ENCODE measurements around the gene TNNI3K. TPM values are rescaled to one million over a fixed set of nuclear protein-coding genes. Genes with fewer than 3 reads are reported as not detected.

TNNI3K gene
- total RNA-seq, 1 donor from 2014 or later, result 0.13 TPM

DNA sequence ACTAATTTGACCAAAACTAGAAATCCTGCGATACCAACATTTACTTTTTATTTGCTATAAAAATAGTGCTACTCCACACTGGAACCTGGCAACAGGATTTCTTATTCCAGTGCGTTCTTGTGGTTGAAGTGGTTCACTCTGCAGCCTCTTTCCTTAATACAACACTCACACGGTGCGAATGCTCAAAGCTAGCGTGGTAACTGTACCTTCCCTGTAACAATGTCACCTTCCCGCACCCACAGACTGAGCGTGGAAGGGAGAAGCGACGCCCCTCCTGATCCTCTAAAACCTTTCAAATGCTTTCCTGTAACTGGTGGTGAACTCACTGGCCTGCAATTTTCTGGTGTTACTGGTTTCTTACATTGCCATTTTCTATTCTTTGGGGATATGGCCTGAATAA, 145.1 kb downstream of the TNNI3K start:
- no peak for DNase-seq (ENCODE audit: low read depth in 2 of 2)

DNA sequence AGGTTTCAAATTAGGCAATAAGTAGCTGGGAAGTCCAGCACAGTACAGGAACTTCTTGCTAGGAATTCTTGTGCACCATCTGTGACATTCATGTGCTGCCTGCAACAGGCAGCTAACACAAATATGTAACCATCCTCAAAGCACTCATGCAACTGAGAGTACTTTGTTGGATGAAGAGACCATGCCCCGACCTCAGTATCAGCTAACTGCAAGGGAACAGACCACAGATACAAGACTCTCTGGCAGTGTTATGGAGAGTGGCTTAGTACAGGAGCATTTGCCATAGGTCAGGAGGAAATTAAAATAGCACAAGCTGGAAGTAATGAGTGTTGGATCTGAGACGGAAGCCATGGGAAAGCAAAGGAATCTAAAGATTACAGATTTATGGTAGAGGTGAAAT, 153.7 kb downstream of the TNNI3K start:
- DNase-seq (ENCODE audit: low read depth in 2 of 2), result no peak

DNA sequence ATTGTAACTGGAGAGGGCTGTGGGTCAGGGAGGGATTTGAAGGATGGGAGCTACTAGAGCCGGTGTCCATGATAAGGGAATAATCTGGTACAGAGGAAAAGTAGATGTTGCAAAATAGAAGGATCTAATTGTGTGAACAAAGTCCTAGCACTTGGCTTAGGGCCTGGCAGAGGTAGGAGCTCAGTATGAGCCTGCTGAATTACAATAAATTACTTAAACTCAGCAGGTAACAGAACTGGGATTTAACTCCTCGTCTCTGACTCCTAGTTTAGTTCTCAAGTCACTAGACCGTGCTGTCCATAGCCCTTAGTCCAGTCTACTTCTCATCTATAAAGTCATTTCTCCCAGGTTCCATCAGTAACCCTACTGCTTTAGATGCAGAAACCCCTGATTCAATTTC, 157.0 kb downstream of the TNNI3K start:
- no peak for DNase-seq (ENCODE audit: low read depth in 2 of 2)

DNA sequence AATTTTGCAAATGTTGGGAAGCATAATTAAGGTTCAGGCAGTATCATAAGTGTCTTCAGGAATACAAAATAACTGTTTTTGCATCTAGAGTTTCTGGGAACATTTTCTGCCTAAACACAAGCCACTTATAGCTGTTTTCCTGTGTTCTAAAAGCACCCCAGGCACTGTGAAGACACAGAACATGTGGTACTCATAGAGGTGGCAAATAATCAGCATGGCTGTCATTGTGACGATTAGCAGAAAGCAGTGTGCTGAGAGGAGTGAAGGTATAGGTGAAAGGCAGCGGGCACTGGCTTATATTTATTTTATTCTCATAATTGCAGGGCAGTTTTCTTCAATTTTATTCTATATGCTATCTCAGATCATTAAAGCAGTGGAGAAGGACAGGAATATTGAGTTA, 157.7 kb downstream of the TNNI3K start:
- DNase-seq (ENCODE audit: low read depth in 2 of 2), result no peak

DNA sequence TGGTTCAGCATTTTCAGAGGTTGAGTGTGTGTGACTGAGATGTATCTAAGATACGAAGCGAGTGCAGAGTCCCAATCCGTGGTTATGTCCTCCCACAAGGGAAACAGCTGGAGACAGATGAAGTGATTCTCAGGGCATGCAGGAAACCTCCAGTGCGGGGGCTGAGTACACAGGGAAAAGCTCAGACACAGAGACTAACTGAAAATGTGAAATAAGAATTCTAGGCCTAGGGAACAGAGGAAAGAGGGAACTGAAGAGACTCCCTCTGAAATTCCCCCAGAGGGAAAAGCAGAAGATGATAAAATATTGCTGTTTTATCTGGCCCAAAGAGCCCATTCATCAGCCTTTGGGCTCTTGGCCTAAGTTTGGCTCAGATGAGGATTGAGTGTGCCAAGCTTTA, 160.4 kb downstream of the TNNI3K start:
- no peak for DNase-seq (ENCODE audit: low read depth in 2 of 2)

DNA sequence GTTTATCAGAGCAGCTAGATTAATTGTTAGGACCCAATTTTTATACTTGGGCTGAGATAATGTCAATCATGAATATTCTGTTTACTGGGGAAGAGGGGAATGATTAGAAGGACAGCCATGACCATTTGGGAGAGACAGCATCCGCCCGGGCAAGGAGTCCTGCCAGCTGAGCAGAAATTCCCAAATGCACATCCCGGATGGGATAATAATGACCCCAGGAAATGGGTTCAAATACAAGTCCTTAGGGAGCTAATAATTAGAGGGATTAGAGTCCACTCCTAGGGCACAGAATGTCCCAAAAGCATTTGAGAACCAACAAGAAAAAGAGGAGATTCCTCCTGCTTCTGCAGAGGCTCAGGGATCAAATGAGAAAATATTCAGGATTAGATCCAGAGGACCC, 161.3 kb downstream of the TNNI3K start:
- DNase-seq (ENCODE audit: low read depth in 2 of 2), result no peak

DNA sequence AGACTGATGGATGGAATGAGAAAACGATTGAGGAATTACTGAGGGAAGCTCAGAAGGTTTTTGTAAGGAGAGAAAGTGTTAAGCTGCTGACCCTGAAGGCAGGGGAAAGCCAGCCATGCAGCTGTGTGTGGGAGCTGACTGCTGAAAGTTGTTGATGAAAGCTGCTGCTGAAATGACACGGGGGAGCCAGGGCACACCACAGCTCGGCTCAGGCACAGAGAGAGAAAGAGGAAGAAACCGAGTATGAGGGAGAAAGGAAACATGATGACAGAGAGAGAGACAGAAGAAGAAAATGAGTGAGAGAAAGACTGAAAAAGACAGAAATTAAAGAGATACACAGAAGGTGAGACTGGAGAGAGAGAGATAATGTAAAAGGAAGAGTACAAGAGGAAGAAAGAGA, 161.7 kb downstream of the TNNI3K start:
- DNase-seq (ENCODE audit: low read depth in 2 of 2), result no peak

DNA sequence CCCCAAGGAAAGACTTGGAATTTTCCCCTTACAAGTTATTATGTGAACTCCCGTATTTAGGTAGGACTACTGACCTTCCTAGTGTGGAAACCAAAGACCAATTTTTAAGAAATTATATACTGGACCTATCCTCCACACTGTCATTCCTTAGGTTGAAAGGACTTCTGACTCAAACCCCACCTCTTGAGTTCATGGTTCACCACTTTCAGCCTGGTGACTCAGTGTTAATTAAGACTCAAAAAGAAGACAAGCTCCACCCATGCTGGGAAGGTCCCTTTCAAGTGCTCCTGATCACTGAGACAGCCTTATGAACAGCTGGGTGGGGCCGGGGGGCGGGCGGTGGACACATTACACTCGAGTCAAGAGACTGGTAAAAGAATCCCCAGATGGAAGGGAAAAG, 164.1 kb downstream of the TNNI3K start:
- no peak for DNase-seq (ENCODE audit: low read depth in 2 of 2)

DNA sequence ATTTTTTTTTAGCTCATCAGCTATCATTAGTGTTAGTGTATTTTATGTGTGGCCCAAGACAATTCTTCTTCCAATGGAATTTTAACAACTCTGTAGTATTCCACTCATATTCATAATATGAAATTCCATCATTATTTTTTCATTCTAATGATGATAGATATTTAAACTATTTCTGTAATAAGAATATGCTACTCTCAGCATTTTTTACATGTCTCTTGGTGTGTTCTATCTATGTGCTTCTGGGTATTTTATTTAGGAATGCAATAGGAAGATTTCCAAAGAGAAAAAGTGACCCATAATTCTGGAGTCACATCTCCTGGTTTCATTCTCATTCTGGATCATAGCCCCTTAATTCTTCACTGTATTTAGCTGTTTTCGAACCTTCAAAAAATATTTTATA, 167.7 kb downstream of the TNNI3K start:
- no peak for DNase-seq (ENCODE audit: low read depth in 2 of 2)

DNA sequence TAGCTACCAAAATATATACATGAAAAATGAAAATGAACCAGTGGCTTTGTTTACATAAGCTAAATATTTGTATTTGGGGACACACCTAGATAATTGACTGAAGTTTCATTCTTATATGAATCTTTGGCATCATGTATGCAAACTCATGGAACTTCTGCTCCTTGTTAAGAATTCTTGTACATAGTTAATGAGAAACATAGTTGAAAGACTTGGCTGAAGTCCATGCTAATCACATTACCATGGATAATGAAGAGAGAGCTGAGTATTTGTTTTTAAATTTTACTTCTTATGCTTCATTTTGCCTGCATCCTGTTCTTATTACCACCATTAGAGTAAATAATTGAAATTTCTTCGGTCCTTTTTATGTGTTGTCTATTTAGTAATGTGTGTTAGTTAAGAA, 168.4 kb downstream of the TNNI3K start:
- DNase-seq (ENCODE audit: low read depth in 2 of 2), result no peak

DNA sequence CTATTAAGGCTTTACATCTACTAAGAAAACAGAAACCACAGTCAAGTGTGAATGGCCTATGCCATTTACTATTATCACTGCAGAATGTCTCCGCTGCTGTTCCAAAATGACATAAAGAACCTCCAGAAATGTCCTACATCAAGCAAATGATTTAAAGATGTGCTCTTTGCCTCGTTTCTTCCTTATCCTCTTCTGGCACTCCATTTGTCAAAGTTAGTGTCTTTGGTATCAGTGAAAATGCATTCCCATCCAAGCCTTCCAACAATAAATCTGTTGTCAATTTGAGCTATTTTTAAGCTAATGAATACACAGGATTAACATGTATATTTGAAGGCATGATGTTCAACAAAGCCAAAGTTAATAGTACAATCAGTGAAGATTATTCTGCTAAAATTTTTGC, 171.6 kb downstream of the TNNI3K start:
- DNase-seq (ENCODE audit: low read depth in 2 of 2), result no peak

DNA sequence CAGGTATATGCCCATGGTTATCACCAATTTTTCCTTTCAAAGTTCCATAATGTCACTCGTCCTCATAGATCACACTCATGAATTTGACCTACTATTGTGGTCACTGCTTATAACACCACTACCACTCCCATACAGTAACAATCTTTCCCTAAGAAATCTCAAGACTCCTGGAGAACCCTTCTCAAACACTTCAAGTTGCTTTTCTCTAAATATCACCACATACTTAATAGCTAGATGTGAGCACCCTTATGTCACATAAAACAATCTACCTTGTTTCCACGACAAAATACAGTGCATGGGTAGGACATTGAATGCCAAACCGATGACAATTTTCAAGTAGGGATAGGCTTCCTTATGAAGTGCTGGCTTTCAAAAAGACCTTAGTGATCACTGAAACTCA, 172.7 kb downstream of the TNNI3K start:
- DNase-seq (ENCODE audit: low read depth in 2 of 2), result no peak

DNA sequence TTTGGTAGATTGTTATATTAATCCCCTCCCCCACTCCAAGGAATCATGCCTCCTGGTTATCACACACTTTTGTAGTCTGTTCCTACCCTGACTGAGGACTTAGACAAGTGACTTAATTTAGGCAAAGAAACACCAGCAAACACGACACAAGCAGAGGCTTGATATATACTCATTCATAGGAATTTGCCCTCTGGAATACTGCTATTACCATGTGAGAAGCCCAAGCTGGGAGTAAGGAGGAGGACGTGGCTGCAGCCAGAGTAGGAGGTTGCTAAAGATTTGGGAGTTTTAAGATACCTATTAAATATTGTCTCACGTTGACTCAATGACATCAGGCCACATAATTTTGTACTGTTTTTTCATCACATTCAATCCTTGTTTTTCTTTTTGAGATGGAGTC, 177.1 kb downstream of the TNNI3K start:
- no peak for DNase-seq (ENCODE audit: low read depth in 2 of 2)

DNA sequence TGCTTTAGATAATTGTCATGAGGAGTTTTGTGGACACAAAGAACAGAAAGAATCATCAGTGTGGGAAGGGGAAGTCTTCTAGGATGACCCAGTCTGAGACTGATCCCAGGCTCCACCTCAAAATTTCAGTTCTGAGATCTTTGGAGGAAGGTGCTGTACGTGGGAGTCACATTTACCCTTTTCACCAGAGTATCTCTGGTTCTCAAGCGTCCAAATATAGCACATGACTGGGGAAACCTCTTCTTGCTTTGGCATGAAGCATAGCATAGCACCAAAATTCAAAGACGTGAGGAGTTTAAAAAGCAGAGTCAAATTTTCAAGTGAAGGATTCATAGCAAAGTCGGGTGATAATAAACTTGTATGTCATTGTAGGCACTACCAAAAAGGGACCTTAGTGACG, 180.7 kb downstream of the TNNI3K start:
- DNase-seq (ENCODE audit: low read depth in 2 of 2), result no peak

DNA sequence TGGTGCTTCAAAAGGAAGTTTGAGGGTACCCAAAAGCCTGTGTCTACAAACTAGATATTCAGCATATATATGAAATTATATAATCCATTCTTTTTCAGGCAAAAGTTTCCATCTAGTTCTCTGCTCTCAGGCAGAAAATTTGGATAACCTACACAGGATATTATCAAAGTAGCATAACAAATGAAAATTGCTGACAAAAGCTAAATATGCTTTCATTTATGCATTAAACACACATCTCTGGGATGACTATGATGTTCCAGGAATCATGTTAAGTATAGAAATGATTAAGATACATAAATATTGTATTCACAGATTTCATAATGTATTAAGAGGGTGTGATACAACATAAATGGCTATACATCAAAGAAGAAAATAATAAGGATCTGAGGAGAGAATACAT, 184.4 kb downstream of the TNNI3K start:
- DNase-seq (ENCODE audit: low read depth in 2 of 2), result no peak

DNA sequence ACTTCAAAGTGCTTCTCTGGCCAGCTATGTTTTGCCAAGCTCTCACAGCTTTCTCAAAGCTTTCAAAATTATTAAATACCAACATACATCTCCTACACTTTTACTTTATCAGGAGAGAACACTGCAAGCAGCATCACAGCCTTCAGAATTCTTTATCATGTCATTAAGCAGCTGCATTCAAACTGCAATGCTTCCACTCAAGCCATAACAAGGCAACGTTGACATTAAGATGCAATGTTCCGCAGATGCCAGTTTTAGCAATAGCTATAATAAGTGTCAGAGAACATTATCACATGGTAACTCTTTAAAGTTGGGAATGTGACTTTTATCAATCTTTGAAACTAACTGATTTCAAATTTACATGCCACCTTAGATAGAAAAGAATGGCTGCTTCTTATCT, 185.3 kb downstream of the TNNI3K start:
- no peak for DNase-seq (ENCODE audit: low read depth in 2 of 2)

DNA sequence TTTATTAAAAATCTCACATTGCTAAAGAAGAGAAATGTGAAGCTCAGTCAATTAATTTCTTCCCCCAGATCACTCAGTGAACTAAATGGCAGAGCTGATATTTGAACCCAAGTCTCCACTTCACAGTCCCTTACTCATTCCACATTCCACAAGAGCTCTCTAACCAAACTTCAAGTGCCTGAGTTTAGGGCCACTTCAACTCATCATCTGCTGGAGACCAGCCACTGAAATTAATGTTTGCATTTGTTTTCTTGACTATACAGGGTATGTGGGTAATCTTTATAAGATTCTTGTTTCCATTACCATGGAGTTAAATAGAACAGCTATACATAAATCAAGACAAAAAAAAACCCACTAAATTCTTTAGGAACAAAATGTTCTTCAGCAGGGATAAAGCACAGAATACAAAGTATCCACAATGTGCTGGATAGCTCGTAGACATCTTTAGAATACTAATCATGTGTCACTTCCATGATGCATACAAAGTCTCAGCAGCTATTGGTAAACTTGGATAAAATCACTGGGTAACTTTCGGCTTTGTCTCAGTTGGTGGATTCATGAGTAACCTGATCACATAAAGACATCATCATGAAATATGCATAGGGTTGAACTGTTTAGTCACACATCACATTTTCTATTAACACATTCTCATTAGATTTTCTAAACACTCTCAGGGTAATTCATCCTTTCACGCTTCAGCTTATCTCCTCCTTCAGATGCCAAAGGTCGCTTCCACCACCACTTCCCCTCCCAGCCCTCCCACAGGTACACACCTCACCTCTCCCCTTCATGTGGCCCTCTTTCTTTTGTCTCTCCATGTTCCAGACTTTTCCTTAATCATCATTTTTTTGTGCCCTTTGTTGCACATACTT, 187.5 kb downstream of the TNNI3K start:
- DNase-seq (ENCODE audit: low read depth in 2 of 2), result no peak

DNA sequence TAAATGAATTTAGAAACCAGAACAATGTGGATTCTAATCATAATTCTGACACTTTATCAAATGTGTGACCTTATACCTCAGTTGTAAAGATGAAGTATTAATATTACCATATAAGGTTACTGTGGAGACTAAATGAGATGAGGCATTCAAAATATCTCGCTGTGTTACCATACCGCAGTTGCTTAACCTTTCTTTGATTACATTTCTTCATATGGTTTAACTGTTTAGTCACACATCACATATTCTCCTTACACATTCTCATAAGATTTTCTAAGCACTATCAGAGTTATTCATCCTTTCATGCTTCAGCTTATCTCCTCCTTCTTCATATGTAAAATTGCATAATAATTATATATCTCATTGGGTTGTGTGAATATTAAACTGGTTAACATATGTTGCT, 188.3 kb downstream of the TNNI3K start:
- DNase-seq (ENCODE audit: low read depth in 2 of 2), result no peak

DNA sequence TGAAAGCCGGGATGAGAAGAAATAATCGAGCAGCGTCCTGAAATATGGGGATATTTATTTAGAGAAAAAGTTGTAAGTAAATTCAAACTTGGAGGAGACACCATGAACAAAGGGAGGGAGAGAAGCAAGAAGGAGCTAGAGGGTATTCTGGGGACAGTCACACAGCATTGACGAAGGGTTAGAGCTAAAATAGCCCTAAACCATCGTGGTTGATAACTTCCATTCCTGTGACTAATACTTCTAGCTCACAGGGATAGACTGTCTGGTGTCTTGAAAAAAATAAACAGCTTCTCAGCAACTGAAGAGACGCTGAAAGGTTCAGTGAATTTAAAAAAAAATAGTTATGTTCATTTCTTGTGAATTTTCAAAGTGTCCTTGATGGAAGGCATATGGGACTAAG, 190.5 kb downstream of the TNNI3K start:
- no peak for DNase-seq (ENCODE audit: low read depth in 2 of 2)

DNA sequence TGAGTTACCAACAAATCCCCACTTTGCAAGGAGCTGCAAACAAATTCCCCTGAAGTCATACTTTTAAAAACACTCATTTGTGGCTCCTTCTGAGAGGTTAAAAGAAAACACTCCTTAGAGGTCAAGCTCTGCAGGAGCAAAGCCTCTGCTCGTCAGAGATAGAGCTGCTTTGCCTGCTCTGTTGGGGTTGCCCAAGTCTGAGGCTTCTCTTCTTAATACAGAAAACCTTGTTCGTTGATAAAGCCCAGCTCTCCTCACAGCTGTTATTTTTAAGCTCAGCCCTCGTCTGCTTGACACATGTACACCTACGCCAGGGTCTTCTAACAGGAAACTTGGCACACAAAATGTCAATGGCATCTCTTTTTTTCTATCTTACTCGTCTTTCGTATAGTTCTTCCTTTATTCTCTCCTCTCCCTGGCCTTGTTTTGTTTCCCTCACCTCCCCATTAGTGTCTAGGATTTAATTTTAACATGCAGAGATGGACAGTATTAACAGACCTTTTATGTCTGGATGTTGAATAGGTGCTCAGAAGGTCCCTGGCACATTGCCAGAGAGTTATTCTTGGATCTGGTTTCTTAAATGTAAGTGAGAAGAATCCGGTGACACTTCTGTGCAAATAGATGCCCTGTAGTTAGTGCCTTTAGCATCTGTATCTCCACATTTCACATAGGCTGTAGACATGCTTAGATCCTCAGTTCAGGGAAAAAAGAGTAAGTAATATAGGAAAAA, 191.2 kb downstream of the TNNI3K start:
- DNase-seq (ENCODE audit: low read depth in 2 of 2), result no peak

DNA sequence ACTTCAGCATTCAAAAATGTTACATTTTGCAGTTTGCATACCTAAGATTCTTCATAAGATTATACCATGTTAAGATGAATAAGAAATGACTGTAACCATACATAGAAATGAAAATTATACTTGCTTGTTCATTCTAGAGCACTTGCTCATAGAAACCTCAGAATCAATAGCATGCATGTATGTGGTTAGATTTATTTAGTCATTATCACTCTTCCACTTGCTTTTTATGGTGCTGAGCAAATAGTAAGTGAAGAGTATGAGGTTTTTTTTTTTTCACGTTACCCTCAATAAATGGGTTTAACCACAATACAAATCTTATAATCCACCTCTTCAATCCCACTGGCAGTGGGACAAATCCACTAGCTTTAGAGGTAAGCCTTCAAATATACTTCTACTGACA, 192.5 kb downstream of the TNNI3K start:
- no peak for DNase-seq (ENCODE audit: low read depth in 2 of 2)

DNA sequence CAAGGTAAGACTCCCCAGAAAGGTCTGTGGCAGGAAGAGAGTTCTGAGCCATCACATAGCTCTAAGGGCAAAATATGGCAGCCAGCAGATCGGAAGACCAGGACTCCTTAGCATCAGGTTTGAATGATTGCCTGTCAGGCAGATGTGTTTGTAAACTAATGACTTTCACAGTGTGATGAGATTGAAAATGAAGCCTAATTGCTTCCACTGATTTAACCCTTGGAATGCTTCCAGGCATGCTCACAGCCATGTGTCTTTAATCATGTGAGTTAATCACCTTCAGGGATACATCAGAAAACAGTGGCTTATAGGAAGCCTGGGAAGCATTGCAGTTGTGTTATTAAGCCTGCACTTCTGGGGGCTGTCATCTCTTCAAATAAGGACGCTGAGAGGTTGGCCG, 194.4 kb downstream of the TNNI3K start:
- no peak for DNase-seq (ENCODE audit: low read depth in 2 of 2)

DNA sequence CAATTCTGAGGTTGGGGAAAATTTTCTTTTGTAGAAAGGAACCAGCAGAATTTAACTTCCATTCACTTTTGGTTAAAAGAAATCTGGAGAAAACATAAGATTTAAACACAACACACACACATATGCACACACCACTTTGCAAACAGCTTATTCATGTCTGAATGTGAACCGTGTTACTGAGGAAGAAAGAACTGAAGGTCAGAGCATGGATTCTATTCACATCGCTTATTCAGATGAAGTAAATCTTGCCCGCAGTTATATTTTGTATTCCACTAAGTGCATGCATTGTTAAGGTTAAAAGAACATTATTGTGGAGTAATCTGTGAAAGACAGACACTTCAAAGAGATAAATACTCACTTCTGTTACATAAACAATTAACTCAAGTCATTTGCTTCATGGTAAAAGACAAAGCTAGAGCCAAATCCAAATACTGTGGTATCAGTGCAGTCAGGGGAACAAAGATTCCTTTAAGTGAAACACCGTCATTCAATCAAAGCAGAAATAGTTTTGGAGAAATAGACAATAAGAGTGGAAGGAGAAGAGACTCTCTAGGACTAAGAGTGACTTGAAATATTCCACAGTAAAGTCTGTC, 195.3 kb downstream of the TNNI3K start:
- no peak for DNase-seq (ENCODE audit: low read depth in 2 of 2)
